Kidney capillary endothelial cell (primary cell): Measurements from ENCODE around the gene MAGEA10.
"Not testable (repeated sequence)": the region's sequence is repeated elsewhere in the genome, so short reads cannot be mapped to it uniquely, and the experiment has no call there.

Source experiments
- DNase-seq: peaks from one replicate; pipeline ENCODE4 v3.0.0-alpha.2; 2018; ENCODE audit warnings: low spot score

The MAGEA10 gene

GRCh38 chrX:152138388-152138784 is at the start of gene MAGEA10:
Gene MAGEA10 (minus strand): TSS chrX:152138577. CDS start chrX:152135620, 2,957 bp downstream.
- DNase-seq: no peak

GRCh38 chrX:152177497-152178269 is 39.3 kb upstream of the MAGEA10 start:
- peak; percentile 1 for DNase-seq

- DNase-seq: no peak
These were observed 38.7 kb upstream of the MAGEA10 start for GRCh38 chrX:152177052-152177451.

- not testable (repeated sequence) for DNase-seq
These were observed 37.5 kb upstream of the MAGEA10 start for GRCh38 chrX:152175892-152176291.

- DNase-seq: not testable (repeated sequence)
These were observed 35.5 kb upstream of the MAGEA10 start for GRCh38 chrX:152173923-152174322.

GRCh38 chrX:152170621-152171020 is 32.2 kb upstream of the MAGEA10 start:
- peak; percentile 40 for DNase-seq

- no peak for DNase-seq
These were observed 26.8 kb upstream of the MAGEA10 start for GRCh38 chrX:152165033-152165743.

- DNase-seq: no peak
These were observed 18.7 kb upstream of the MAGEA10 start for GRCh38 chrX:152157042-152157441.

GRCh38 chrX:152155766-152156310 is 17.5 kb upstream of the MAGEA10 start:
- DNase-seq: no peak

- DNase-seq: no peak
These were observed 15.7 kb upstream of the MAGEA10 start for GRCh38 chrX:152154050-152154449.

GRCh38 chrX:152151256-152151655 is 12.9 kb upstream of the MAGEA10 start:
- DNase-seq: no peak

- DNase-seq: no peak
These were observed 11.3 kb upstream of the MAGEA10 start for GRCh38 chrX:152149648-152150047.

- no peak for DNase-seq
These were observed 1.2 kb upstream of the MAGEA10 start for GRCh38 chrX:152139589-152139988.

- no peak for DNase-seq
These were observed 498 bp downstream of the MAGEA10 start for GRCh38 chrX:152137771-152138387.

- no peak for DNase-seq
These were observed 2.1 kb downstream of the MAGEA10 start for GRCh38 chrX:152136312-152136711.

GRCh38 chrX:152131525-152131924 is 6.9 kb downstream of the MAGEA10 start:
- no peak for DNase-seq

GRCh38 chrX:152129069-152129844 is 9.1 kb downstream of the MAGEA10 start:
- DNase-seq: peak; percentile 0

- DNase-seq: no peak
These were observed 21.1 kb downstream of the MAGEA10 start for GRCh38 chrX:152117305-152117704.

- DNase-seq: no peak
These were observed 29.9 kb downstream of the MAGEA10 start for GRCh38 chrX:152108527-152108926.

- DNase-seq: no peak
These were observed 34.5 kb downstream of the MAGEA10 start for GRCh38 chrX:152103866-152104265.

- no peak for DNase-seq
These were observed 52.2 kb downstream of the MAGEA10 start for GRCh38 chrX:152086141-152086540.
